ENCODE measurements around the gene SLC12A7. TPM values are rescaled to one million over a fixed set of nuclear protein-coding genes. Genes with fewer than 3 reads are reported as not detected.

SLC12A7 gene
- total RNA-seq, 1 donor from 2014 or later, result 49.5 TPM

DNA sequence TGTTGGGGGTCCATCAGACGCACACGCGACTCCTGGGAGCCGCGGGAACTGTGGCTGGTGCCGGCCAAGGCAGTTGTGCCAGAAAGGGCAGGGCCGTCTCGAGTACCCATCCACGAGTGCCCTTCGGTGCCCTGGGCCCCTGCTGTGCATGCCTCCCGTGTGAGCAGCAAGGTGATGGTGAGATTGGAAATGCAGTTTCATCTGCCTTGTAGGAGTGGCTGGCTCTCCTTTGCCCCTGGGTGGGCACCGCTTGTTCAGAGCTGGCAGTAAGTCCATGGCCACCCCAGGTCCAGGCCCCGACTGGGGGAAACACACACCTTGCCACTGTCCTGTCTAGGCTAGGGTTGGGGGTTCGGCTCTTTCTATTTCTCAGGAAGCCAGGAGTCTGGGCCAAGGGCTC, 97.5 kb downstream of the SLC12A7 start:
- Histone ChIP-seq H3K9me3 (no peaks in the 10 kb centered on the region), H3K36me3 (no peaks in the 10 kb centered on the region), H3K27me3 (ENCODE audit: low read depth) (peaks cover 32% of the 10 kb centered on the region), H3K4me3 (no peak overlapping the region), H3K27ac (no peak overlapping the region), H3K4me1 (peaks cover 18% of the 10 kb centered on the region)
- DNase-seq (no peak), ATAC-seq (peak in 1 of 2 donors; percentile 23)
- TF ChIP-seq, protein P1, sequence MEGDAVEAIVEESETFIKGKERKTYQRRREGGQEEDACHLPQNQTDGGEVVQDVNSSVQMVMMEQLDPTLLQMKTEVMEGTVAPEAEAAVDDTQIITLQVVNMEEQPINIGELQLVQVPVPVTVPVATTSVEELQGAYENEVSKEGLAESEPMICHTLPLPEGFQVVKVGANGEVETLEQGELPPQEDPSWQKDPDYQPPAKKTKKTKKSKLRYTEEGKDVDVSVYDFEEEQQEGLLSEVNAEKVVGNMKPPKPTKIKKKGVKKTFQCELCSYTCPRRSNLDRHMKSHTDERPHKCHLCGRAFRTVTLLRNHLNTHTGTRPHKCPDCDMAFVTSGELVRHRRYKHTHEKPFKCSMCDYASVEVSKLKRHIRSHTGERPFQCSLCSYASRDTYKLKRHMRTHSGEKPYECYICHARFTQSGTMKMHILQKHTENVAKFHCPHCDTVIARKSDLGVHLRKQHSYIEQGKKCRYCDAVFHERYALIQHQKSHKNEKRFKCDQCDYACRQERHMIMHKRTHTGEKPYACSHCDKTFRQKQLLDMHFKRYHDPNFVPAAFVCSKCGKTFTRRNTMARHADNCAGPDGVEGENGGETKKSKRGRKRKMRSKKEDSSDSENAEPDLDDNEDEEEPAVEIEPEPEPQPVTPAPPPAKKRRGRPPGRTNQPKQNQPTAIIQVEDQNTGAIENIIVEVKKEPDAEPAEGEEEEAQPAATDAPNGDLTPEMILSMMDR (IDR thresholded peaks at IDR 0.05), result no peak
- intact Hi-C loops (cut with DNase I), result no loop called here

DNA sequence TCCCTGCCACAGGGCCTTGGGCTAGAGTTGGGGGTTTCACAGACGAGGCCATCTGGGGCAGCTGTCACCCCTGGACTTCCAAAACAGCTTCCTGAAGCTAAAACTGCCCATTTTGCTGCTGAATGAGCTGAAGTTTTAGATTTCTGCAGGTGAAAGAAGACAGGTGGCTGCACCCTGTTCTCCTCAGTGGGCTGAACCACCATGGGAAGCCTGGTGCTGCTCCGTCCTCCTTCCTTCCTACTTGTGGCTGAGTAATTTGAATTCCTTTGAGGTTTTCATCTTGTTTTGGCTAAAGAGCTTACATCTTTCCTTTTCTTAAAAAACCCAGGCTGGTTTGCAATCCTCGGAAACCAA, 97.9 kb downstream of the SLC12A7 start:
- Histone ChIP-seq H3K9me3 (no peaks in the 10 kb centered on the region), H3K4me3 (no peak overlapping the region), H3K27me3 (ENCODE audit: low read depth) (peaks cover 36% of the 10 kb centered on the region), H3K27ac (no peak overlapping the region), H3K4me1 (peaks cover 20% of the 10 kb centered on the region), H3K36me3 (no peaks in the 10 kb centered on the region)
- TF ChIP-seq, protein P1 (IDR thresholded peaks at IDR 0.05), result no peak
- intact Hi-C loops (cut with DNase I), result no loop called here
- no peak for ATAC-seq
- DNase-seq, result no peak

DNA sequence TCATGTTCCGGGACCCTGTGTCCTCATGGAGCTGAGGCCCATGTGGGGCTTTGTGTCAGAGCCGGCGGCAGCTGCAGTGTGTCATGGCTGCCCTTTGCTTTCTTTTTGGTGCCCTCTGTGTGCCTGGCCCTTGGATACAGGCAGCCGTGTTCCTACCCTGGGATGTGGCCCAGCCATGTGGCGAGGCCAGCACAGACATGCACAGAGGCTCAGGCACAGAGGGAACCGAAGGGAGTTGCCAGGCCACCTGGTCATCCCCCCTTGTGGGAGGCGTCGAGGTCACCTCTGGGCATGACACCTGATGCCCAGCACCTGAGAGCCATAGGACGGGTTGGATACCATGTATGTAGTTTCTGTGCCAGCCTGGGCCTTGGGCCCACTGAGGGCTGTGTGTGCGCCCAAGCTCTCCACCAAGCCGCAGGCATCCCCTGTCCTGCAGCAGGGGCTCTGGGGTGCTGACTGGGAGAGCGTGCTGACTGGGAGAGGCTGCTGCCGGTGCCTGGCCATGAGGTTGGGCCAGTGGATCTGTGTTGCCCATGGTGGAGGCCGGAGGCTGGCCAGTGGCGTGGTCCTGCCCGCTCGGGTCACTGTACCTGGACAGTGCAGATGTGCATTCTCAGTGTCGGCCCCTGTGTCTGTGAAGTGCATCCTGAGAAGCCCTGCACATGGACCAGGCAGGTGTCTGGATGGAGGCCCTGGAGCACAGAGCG, 98.5 kb downstream of the SLC12A7 start:
- TF ChIP-seq, protein P1 (IDR thresholded peaks at IDR 0.05), result no peak
- H3K4me3 ChIP-seq, result no peak overlapping the region
- intact Hi-C loops (cut with DNase I), result no loop called here

DNA sequence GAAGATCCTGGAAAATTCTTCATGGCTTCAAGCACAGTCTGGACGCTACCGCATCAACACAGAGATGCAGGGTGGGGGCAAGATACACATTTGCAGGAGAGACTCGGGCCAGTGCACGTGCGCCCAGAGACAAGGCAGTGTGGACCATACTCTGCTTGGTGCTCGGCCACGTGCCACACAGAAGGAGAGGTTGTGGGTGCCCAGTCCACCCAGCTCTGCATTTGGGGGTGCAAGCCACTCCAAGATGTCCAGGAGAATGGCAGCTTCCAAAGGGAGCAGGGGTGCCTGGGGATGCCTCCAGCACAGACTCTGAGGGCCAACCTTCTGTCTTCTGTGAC, 99.0 kb downstream of the SLC12A7 start:
- Histone ChIP-seq H3K9me3 (no peaks in the 10 kb centered on the region), H3K27me3 (ENCODE audit: low read depth) (peaks cover 44% of the 10 kb centered on the region), H3K36me3 (no peaks in the 10 kb centered on the region), H3K4me1 (peaks cover 24% of the 10 kb centered on the region), H3K4me3 (no peak overlapping the region), H3K27ac (no peak overlapping the region)
- peak; percentile 24 for DNase-seq
- TF ChIP-seq, protein P1 (IDR thresholded peaks at IDR 0.05), result no peak
- no peak for ATAC-seq
- intact Hi-C loops (cut with DNase I), result no loop called here

More for the DNA sequence above, 98.5 kb downstream of the SLC12A7 start:
- no peaks in the 10 kb centered on the region for H3K36me3 ChIP-seq
- no peak for ATAC-seq
- peak; percentile 42 for DNase-seq
- H3K4me1 ChIP-seq, result peaks cover 21% of the 10 kb centered on the region
- H3K9me3 ChIP-seq, result no peaks in the 10 kb centered on the region
- H3K27ac ChIP-seq, result no peak overlapping the region
- H3K27me3 ChIP-seq (ENCODE audit: low read depth), result peaks cover 39% of the 10 kb centered on the region

DNA sequence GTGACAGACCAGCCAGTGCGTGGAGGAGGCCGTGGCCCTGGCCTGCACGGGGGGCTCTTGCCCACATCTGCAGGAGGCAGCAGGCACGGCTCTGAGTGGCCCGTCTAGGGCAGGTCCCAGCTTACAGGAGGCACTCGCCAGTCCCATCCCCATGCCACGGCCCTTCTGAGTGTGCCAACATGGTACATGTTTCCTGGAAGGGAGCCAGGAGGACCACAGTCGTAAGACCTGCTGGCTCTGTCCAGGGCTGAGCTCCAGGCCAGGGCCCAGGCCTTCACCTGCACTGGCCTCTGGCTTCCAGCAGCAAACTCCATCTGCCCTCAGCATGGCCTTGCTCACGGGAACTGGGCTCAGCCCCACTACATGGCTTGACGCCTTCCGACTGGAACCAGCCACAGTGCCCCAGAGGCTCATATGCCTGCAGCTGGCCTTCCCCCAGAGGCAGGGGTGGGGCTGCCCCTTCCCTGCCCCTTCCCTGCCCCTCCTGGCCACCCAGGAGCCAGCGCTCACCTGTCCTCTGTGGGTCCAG, 99.5 kb downstream of the SLC12A7 start:
- peaks cover 24% of the 10 kb centered on the region for H3K4me1 ChIP-seq
- H3K36me3 ChIP-seq, result no peaks in the 10 kb centered on the region
- no peak overlapping the region for H3K4me3 ChIP-seq
- H3K27me3 ChIP-seq (ENCODE audit: low read depth), result peaks cover 49% of the 10 kb centered on the region
- intact Hi-C loops (cut with DNase I), result no loop called here
- peak; percentile 51 for DNase-seq
- TF ChIP-seq, protein P1 (IDR thresholded peaks at IDR 0.05), result no peak
- no peak for ATAC-seq
- no peak overlapping the region for H3K27ac ChIP-seq
- H3K9me3 ChIP-seq, result no peaks in the 10 kb centered on the region
